Stomach (tissue), 9 donors: ENCODE results near the gene STAC3. TPM values are rescaled to one million over a fixed set of nuclear protein-coding genes. Genes with fewer than 3 reads are reported as not detected.

Experiments
- DNase-seq, 2 donors: peaks; one replicate each; pipeline versions ENCODE4 v3.0.0 to v3.0.0-alpha.2; 2013 to 2019
- H3K27ac ChIP-seq, 5 donors: fragments of 200-600 bp in 4 of 5; sonication (generic) in 4 of 5; one replicate each; pipeline ENCODE4 v1.5.1; 2013 to 2019; ENCODE audit warnings: mild to moderate bottlenecking in 1 of 5, moderate library complexity in 1 of 5
- H3K27me3 ChIP-seq, 3 donors: fragments of 200-600 bp; sonication (generic); one replicate each; pipeline ENCODE4 v1.5.1; 2017 to 2019; ENCODE audit warnings: mixed run types in 1 of 3
- H3K36me3 ChIP-seq, 4 donors: fragments of 200-600 bp; sonication (generic); 1 replicate in 3 of 4; 2 replicates in 1 of 4; pipeline ENCODE4 v1.5.1; 2016 to 2019
- H3K4me1 ChIP-seq, 4 donors: fragments of 200-600 bp; sonication (generic); one replicate each; pipeline ENCODE4 v1.5.1; 2016 to 2019
- H3K4me3 ChIP-seq, 4 donors: fragments of 200-600 bp; sonication (generic) in 3 of 4; one replicate each; pipeline ENCODE4 v1.5.1; 2016 to 2019; ENCODE audit warnings: mild to moderate bottlenecking in 1 of 4
- H3K9me3 ChIP-seq, 4 donors: fragments of 200-600 bp; sonication (generic); one replicate each; pipeline ENCODE4 v1.5.1; 2016 to 2019
- EP300 ChIP-seq: sonication (generic); formaldehyde crosslinking; IDR thresholded peaks from one replicate; pipeline ENCODE4 v1.6.1; 2017; ENCODE audit warnings: antibody characterized with exemption
- POLR2A ChIP-seq, 4 donors: fragments of 450-650 bp; IDR thresholded peaks; one replicate each; pipeline ENCODE4 v1.6.1; 2016; ENCODE audit warnings: antibody characterized with exemption in 4 of 4, control low read depth in 2 of 4, mild to moderate bottlenecking in 1 of 4, moderate library complexity in 1 of 4
- POLR2AphosphoS5 ChIP-seq, 3 donors: sonication (generic); formaldehyde crosslinking; IDR thresholded peaks; one replicate each; pipeline ENCODE4 v1.6.1; 2016; ENCODE audit warnings: antibody characterized with exemption in 3 of 3
- WGBS, 5 donors: extraction: QIAGEN DNeasy Blood & Tissue Kit in 3 of 5; methylation state at CpG; one replicate each; pipeline versions ENCODE4 v1.1.5 to v1.1.7; 2013 to 2018; 5-methylcytosine and 5-hydroxymethylcytosine counted together
- intact Hi-C: fragments of 100-400 bp; cut with DNase I; formaldehyde crosslinking; loops from one replicate; pipeline ENCODE4 v1.15.1; 2023; ENCODE audit warnings: low total_unique reads
- polyA plus RNA-seq, 3 donors: library from polyadenylated mRNA; stranded (reverse); fragments of 200-250 nt; gene quantifications; one replicate each; pipeline ENCODE4 v1.2.3, GENCODE V29; 2013
- total RNA-seq, 5 donors: library from RNA; depleted of rRNA; stranded (reverse); fragments of >200 nt; gene quantifications; one replicate each; pipeline versions ENCODE4 v1.1.0 to v1.2.3, GENCODE V29; 2014 to 2016
- TF ChIP-seq, protein P1 (sequence below), 7 experiments: fragments of 450-650 bp in 4 of 7; fragments of 200-600 bp in 3 of 7; sonication (generic) in 3 of 7; IDR thresholded peaks; one replicate each; pipeline ENCODE4 v1.5.1; 2016 to 2019; ENCODE audit warnings: antibody characterized with exemption in 7 of 7, control low read depth in 2 of 7, mild to moderate bottlenecking in 1 of 7
- donor health status: healthy with polysubstance abuse.
- donor health status: Bipolar disorder and iron deficiency.
- donor health status: healthy.

Gene STAC3
- total and polyA plus RNA-seq, 8 donors, result 0.55 to 5.1 (median 2.3) TPM; not detected in 1

DNA sequence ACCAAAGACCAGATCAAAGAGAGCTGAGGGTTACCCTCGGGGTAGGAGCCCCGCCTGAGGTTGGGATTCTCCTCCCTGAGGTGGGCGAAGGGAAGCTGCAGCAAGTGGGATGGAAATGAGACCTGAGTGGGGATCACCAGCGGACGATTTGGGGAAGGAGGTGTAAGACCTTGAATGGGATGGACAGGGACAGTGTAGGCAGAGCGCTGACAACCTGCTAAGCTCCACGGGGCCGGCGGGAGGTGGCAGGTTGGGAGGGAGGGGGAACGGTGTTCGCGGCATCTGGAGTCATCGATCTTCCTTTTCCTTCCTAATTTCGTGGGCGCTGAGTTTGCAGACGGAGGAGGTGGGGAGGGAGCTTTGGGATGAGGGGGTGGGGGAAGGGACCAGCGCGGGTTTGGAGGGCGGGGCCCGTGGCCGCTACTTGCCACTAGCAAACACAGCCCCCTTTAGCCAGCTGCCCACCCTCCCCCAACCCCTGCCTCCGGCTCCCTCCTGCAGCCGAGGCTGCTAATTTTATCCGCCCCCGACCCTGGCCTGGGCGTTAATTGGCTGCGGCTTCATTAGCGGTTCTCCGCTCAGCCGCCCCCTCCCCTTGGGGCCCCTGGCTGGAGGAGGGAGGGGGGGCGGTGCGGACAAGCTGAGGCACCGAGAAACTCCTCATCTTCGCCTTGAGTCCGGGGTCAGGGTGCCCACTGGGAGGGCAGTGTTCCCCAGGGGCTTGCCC is 24.2 kb downstream of the STAC3 start:
- no peak for TF ChIP-seq EP300
- TF ChIP-seq POLR2A (IDR thresholded peaks at IDR 0.05), result no peak
- no peak for TF ChIP-seq POLR2AphosphoS5 (IDR thresholded peaks at IDR 0.05)
- TF ChIP-seq, protein P1, sequence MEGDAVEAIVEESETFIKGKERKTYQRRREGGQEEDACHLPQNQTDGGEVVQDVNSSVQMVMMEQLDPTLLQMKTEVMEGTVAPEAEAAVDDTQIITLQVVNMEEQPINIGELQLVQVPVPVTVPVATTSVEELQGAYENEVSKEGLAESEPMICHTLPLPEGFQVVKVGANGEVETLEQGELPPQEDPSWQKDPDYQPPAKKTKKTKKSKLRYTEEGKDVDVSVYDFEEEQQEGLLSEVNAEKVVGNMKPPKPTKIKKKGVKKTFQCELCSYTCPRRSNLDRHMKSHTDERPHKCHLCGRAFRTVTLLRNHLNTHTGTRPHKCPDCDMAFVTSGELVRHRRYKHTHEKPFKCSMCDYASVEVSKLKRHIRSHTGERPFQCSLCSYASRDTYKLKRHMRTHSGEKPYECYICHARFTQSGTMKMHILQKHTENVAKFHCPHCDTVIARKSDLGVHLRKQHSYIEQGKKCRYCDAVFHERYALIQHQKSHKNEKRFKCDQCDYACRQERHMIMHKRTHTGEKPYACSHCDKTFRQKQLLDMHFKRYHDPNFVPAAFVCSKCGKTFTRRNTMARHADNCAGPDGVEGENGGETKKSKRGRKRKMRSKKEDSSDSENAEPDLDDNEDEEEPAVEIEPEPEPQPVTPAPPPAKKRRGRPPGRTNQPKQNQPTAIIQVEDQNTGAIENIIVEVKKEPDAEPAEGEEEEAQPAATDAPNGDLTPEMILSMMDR (IDR thresholded peaks at IDR 0.05), result no peak
- Histone ChIP-seq H3K36me3 (peaks cover 4 to 10% (median 6%) of the 10 kb centered on the region in 4 donors), H3K9me3 (no peaks in the 10 kb centered on the region), H3K27me3 (peaks cover 28 to 57% (median 54%) of the 10 kb centered on the region in 3 donors), H3K4me3 (peak overlapping the region in 1 of 4 donors; percentile 16), H3K4me1 (peaks cover 22 to 54% (median 46%) of the 10 kb centered on the region in 4 donors), H3K27ac (no peak overlapping the region)
- intact Hi-C loops, result no loop called here
- no peak for DNase-seq
- WGBS, 5 donors, result 16 to 28% (median 20%) methylated on average over 23 to 35 of the region's 35 CpGs

DNA sequence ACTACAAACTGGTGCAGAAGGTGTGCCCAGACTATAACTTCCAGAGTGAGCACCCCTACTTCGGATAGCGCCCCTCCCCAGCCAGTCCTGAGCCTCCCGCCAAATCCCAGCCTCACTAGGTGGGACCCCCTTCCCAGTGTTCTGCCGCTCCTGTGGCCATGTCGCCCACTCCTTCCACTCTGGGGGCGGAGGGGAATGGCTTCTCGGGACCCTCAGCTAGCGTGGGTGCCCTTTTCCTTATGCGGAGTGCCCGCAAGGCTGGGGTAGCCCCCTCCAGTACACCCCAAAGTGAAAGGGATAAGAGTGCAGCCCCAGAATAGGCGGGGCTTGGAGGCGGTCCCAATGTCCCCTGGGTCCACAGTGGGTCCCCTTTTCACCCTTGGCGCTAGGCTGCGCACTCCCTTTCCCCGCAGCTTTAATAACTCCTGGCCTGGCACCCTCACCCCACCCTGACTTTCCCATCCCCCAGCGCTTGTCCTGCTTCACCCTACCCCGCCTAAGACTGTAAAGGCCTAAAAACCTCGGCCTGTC is 25.2 kb downstream of the STAC3 start:
- Histone ChIP-seq H3K27ac (no peak overlapping the region), H3K36me3 (peaks cover 0 to under 1% (median 0%) of the 10 kb centered on the region in 4 donors), H3K4me1 (peaks cover 21 to 46% (median 40%) of the 10 kb centered on the region in 4 donors), H3K27me3 (peaks cover 37 to 67% (median 64%) of the 10 kb centered on the region in 3 donors), H3K9me3 (no peaks in the 10 kb centered on the region), H3K4me3 (peak overlapping the region in 1 of 4 donors; percentile 39)
- 42 to 54% (median 45%) methylated on average over 17 to 18 of the region's 18 CpGs for WGBS, 5 donors
- intact Hi-C loops, result no loop called here
- DNase-seq, result no peak
- TF ChIP-seq, protein P1 (IDR thresholded peaks at IDR 0.05), result no peak
- TF ChIP-seq POLR2A (IDR thresholded peaks at IDR 0.05), result no peak
- TF ChIP-seq POLR2AphosphoS5 (IDR thresholded peaks at IDR 0.05), result no peak
- no peak for TF ChIP-seq EP300

DNA sequence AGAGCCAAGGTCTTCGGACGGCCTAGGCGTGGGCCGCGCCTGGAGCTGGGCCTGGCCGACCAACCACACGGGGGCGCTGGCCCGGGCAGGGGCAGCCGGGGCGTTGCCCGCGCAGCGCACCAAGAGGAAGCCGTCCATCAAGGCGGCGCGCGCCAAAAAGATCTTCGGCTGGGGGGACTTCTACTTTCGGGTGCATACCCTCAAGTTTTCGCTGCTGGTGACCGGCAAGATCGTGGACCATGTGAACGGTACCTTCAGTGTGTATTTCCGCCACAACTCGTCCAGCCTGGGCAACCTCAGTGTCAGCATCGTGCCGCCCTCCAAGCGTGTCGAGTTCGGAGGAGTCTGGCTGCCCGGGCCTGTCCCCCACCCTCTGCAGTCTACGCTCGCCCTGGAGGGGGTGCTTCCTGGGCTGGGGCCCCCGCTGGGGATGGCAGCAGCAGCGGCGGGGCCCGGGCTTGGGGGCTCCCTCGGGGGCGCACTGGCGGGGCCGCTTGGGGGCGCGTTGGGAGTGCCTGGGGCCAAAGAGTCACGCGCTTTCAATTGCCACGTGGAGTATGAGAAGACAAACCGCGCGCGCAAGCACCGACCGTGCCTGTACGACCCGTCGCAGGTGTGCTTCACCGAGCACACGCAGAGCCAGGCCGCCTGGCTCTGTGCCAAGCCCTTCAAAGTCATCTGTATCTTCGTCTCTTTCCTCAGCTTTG is 25.9 kb downstream of the STAC3 start:
- H3K4me3 ChIP-seq, result peak overlapping the region in 1 of 4 donors; percentile 39
- peaks cover 37 to 74% (median 71%) of the 10 kb centered on the region in 3 donors for H3K27me3 ChIP-seq
- H3K9me3 ChIP-seq, result no peaks in the 10 kb centered on the region
- intact Hi-C loops, result no loop called here
- H3K27ac ChIP-seq, result no peak overlapping the region
- TF ChIP-seq EP300 (no peak), POLR2AphosphoS5 (IDR thresholded peaks at IDR 0.05) (no peak), POLR2A (IDR thresholded peaks at IDR 0.05) (no peak)
- TF ChIP-seq, protein P1 (IDR thresholded peaks at IDR 0.05), result peak in 3 of 7 experiments; percentile 38 to 71 (median 61)
- peaks cover 15 to 43% (median 35%) of the 10 kb centered on the region in 4 donors for H3K4me1 ChIP-seq
- WGBS, 5 donors, result 4 to 22% (median 8%) methylated on average over 21 to 61 of the region's 61 CpGs
- peak; percentile 64 to 80 for DNase-seq
- H3K36me3 ChIP-seq, result no peaks in the 10 kb centered on the region

DNA sequence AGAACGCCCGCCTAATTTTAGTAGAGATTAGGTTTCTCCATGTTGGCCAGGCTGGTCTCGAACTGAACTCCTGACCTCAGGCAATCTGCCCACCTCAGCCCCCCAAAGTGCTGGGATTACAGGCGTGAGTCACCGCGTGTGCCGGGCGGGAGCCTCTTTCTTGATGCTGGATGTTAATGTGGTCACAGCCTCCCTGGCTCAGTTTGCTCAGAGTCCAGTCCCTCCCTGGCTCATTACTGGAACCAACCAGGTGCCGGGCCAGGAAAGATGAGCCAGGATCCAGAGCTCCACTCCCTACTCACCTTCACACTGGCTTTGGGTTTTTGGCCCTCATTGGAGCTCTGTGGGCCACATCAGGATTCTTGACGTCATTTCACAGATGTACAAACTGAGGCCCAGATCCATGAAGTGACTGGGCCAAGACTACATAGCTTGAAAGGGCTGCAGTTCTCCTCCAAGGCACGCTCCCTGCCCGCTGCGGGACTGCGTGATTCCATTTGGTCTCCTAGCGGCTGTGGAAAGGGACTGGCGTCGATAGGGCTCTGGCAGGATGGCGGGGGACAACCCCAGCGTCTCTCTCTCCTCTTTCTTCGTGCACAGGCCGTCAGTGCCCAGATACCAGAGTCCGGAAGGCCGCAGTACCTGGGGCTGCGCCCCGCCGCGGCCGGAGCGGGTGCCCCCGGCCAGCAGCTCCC is 26.6 kb downstream of the STAC3 start:
- Histone ChIP-seq H3K36me3 (no peaks in the 10 kb centered on the region), H3K9me3 (no peaks in the 10 kb centered on the region), H3K27me3 (peaks cover 39 to 81% (median 78%) of the 10 kb centered on the region in 3 donors), H3K27ac (no peak overlapping the region), H3K4me3 (peak overlapping the region in 1 of 4 donors; percentile 39), H3K4me1 (peaks cover 11 to 40% (median 31%) of the 10 kb centered on the region in 4 donors)
- 40 to 76% (median 45%) methylated on average over 20 to 30 of the region's 30 CpGs for WGBS, 5 donors
- no peak for DNase-seq
- no peak for TF ChIP-seq EP300
- TF ChIP-seq, protein P1 (IDR thresholded peaks at IDR 0.05), result no peak
- no peak for TF ChIP-seq POLR2A (IDR thresholded peaks at IDR 0.05)
- no peak for TF ChIP-seq POLR2AphosphoS5 (IDR thresholded peaks at IDR 0.05)
- intact Hi-C loops, result no loop called here
